HG03039 (cell line): ENCODE results near the gene CALU.

Experiments used
- ATAC-seq: cut with Tn5 transposase; IDR thresholded peaks from one replicate; pipeline ENCODE4 v1.9.1; 2021; ENCODE audit warnings: mild to moderate bottlenecking, moderate library complexity; ENCODE audit not compliant: unreplicated experiment

CALU gene

GRCh38 chr7:128745706-128746105 lies 6.5 kb downstream of the CALU start:
- no peak for ATAC-seq

- ATAC-seq: no peak
These were observed 8.3 kb downstream of the CALU start for GRCh38 chr7:128747327-128748079.

GRCh38 chr7:128752251-128752650 lies 13.1 kb downstream of the CALU start:
- ATAC-seq: no peak

- ATAC-seq: no peak
These were observed 16.1 kb downstream of the CALU start for GRCh38 chr7:128755075-128755818.

GRCh38 chr7:128755819-128756476 lies 16.8 kb downstream of the CALU start:
- no peak for ATAC-seq

- no peak for ATAC-seq
These were observed 18.0 kb downstream of the CALU start for GRCh38 chr7:128757203-128757602.

- ATAC-seq: no peak
These were observed 19.4 kb downstream of the CALU start for GRCh38 chr7:128758553-128758952.

GRCh38 chr7:128759242-128759641 lies 20.1 kb downstream of the CALU start:
- ATAC-seq: no peak

- ATAC-seq: no peak
These were observed 24.4 kb downstream of the CALU start for GRCh38 chr7:128763541-128763940.

- no peak for ATAC-seq
These were observed 28.4 kb downstream of the CALU start for GRCh38 chr7:128767475-128768110.

- no peak for ATAC-seq
These were observed 31.1 kb downstream of the CALU start for GRCh38 chr7:128770233-128770632.

GRCh38 chr7:128773604-128774003 lies 34.4 kb downstream of the CALU start:
- ATAC-seq: no peak

GRCh38 chr7:128774029-128774689 lies 35.0 kb downstream of the CALU start:
- ATAC-seq: no peak

GRCh38 chr7:128774921-128775320 lies 35.8 kb downstream of the CALU start:
- no peak for ATAC-seq

- no peak for ATAC-seq
These were observed 36.8 kb downstream of the CALU start, which contains the start of gene OPN1SW for GRCh38 chr7:128775744-128776474. Gene OPN1SW, minus strand, starts transcription at chr7:128775794. Its CDS starts 13 bp downstream, at chr7:128775781.

GRCh38 chr7:128777156-128778123 lies 38.3 kb downstream of the CALU start:
- ATAC-seq: no peak

GRCh38 chr7:128778946-128779345 lies 39.8 kb downstream of the CALU start:
- ATAC-seq: no peak

GRCh38 chr7:128781126-128781525 lies 42.0 kb downstream of the CALU start:
- no peak for ATAC-seq

GRCh38 chr7:128781851-128782250 lies 42.7 kb downstream of the CALU start:
- ATAC-seq: no peak
